Measurements from ENCODE around the gene FSIP2. TPM values are rescaled to one million over a fixed set of nuclear protein-coding genes. Genes with fewer than 3 reads are reported as not detected.

FSIP2 gene
- total and polyA plus RNA-seq, 7 experiments from 2014 or later: 0.19 to 0.81 (median 0.54) TPM; not detected in 2

DNA sequence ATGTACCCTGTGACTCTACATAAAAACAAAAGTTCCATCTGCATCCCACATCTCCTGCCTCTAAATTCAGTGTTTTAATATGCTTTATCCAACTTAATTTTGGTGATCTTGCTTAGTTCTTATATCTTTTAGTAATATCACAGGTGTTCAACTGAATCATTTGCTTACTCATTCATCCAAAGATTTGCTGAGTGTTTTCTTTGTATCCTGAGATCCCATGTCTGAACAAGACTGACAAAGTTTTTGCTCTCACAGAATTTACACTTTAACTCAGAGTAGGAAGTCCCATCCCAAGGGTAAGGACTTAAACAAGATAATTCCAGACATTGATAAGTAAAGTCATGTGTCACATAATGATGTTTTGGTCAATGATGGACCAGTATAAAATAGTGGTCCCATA is 87.0 kb downstream of the FSIP2 start:
- no peaks in the 10 kb centered on the region for H3K4me1 ChIP-seq (ENCODE audit: control insufficient read depth in 2 of 2, insufficient read depth in 2 of 2, low read length in 2 of 2)
- Mint-ChIP-seq H3K9me3 (peaks cover 0 to 14% (median 5%) of the 10 kb centered on the region in 11 donors), H3K4me1 (no peaks in the 10 kb centered on the region), H3K4me3 (no peak overlapping the region), H3K36me3 (peaks cover 0 to 4% (median 0%) of the 10 kb centered on the region in 5 donors), H3K27me3 (no peaks in the 10 kb centered on the region), H3K27ac (no peak overlapping the region)
- intact Hi-C loops (cut with micrococcal nuclease): no loop called here
- no peaks in the 10 kb centered on the region for H3K36me3 ChIP-seq (ENCODE audit: control insufficient read depth in 2 of 3, insufficient read depth in 3 of 3, low read length in 3 of 3)
- ATAC-seq (no peak), DNase-seq (no peak)
- H3K27ac ChIP-seq (ENCODE audit: low read depth, low read length): no peak overlapping the region
- H3K9me3 ChIP-seq (ENCODE audit: control insufficient read depth in 2 of 3, low read length in 3 of 3): no peaks in the 10 kb centered on the region
- POLR2A ChIA-PET: no interaction called here
- no peak overlapping the region for H3K4me3 ChIP-seq (ENCODE audit: low read length)
- CTCF ChIA-PET: no interaction called here
- H3K27me3 ChIP-seq (ENCODE audit: control insufficient read depth in 2 of 2, insufficient read depth in 2 of 2, low read length in 2 of 2): no peaks in the 10 kb centered on the region

GRCh38 chr2:185828326-185828725 is 89.7 kb downstream of the FSIP2 start:
- Mint-ChIP-seq H3K4me1 (no peaks in the 10 kb centered on the region), H3K27ac (no peak overlapping the region), H3K9me3 (peaks cover 0 to 10% (median 0%) of the 10 kb centered on the region in 11 donors), H3K27me3 (no peaks in the 10 kb centered on the region), H3K4me3 (no peak overlapping the region), H3K36me3 (peaks cover 0 to 6% (median 5%) of the 10 kb centered on the region in 5 donors)
- Histone ChIP-seq H3K36me3 (ENCODE audit: control insufficient read depth in 2 of 3, insufficient read depth in 3 of 3, low read length in 3 of 3) (no peaks in the 10 kb centered on the region), H3K27ac (ENCODE audit: low read depth, low read length) (no peak overlapping the region), H3K9me3 (ENCODE audit: control insufficient read depth in 2 of 3, low read length in 3 of 3) (no peaks in the 10 kb centered on the region), H3K27me3 (ENCODE audit: control insufficient read depth in 2 of 2, insufficient read depth in 2 of 2, low read length in 2 of 2) (no peaks in the 10 kb centered on the region), H3K4me1 (ENCODE audit: control insufficient read depth in 2 of 2, insufficient read depth in 2 of 2, low read length in 2 of 2) (no peaks in the 10 kb centered on the region), H3K4me3 (ENCODE audit: low read length) (no peak overlapping the region)
- ChIA-PET POLR2A (no interaction called here), CTCF (no interaction called here)
- intact Hi-C loops (cut with micrococcal nuclease): no loop called here
- ATAC-seq (no peak), DNase-seq (no peak)

GRCh38 chr2:185833864-185834263 is 95.3 kb downstream of the FSIP2 start:
- Histone ChIP-seq H3K27me3 (ENCODE audit: control insufficient read depth in 2 of 2, insufficient read depth in 2 of 2, low read length in 2 of 2) (no peaks in the 10 kb centered on the region), H3K9me3 (ENCODE audit: control insufficient read depth in 2 of 3, low read length in 3 of 3) (no peaks in the 10 kb centered on the region), H3K4me3 (ENCODE audit: low read length) (no peak overlapping the region), H3K4me1 (ENCODE audit: control insufficient read depth in 2 of 2, insufficient read depth in 2 of 2, low read length in 2 of 2) (no peaks in the 10 kb centered on the region), H3K27ac (ENCODE audit: low read depth, low read length) (no peak overlapping the region), H3K36me3 (ENCODE audit: control insufficient read depth in 2 of 3, insufficient read depth in 3 of 3, low read length in 3 of 3) (no peaks in the 10 kb centered on the region)
- Mint-ChIP-seq H3K9me3 (peaks cover 0 to 35% (median 15%) of the 10 kb centered on the region in 11 donors), H3K4me3 (no peak overlapping the region), H3K4me1 (no peaks in the 10 kb centered on the region), H3K27me3 (no peaks in the 10 kb centered on the region), H3K27ac (no peak overlapping the region), H3K36me3 (peaks cover 0 to 19% (median 6%) of the 10 kb centered on the region in 5 donors)
- ChIA-PET POLR2A (no interaction called here), CTCF (no interaction called here)
- ATAC-seq (no peak), DNase-seq (no peak)
- intact Hi-C loops (cut with micrococcal nuclease): no loop called here

DNA sequence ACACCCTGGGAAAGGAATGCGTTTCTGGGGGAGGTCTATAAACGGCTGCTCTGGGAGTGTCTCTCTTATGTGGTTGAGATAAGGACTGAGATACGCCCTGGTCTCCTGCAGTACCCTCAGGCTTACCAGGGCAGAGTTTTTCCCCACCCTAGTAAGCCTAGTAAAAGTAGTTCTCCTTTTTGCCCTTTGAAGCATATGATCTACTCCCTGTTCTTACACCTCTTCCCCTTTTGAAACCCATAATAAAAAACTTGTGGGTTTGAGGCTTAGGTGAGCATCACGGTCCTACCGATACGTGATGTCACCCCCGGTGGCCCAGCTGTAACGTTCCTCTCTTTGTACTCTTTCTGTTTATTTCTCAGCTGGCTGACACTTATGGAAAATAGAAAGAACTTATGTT is 97.4 kb downstream of the FSIP2 start:
- DNase-seq (no peak), ATAC-seq (no peak)
- no peaks in the 10 kb centered on the region for H3K4me1 Mint-ChIP-seq
- Histone ChIP-seq H3K27ac (ENCODE audit: low read depth, low read length) (no peak overlapping the region), H3K36me3 (ENCODE audit: control insufficient read depth in 2 of 3, insufficient read depth in 3 of 3, low read length in 3 of 3) (no peaks in the 10 kb centered on the region), H3K4me1 (ENCODE audit: control insufficient read depth in 2 of 2, insufficient read depth in 2 of 2, low read length in 2 of 2) (no peaks in the 10 kb centered on the region), H3K4me3 (ENCODE audit: low read length) (no peak overlapping the region), H3K9me3 (ENCODE audit: control insufficient read depth in 2 of 3, low read length in 3 of 3) (no peaks in the 10 kb centered on the region), H3K27me3 (ENCODE audit: control insufficient read depth in 2 of 2, insufficient read depth in 2 of 2, low read length in 2 of 2) (no peaks in the 10 kb centered on the region)
- H3K9me3 Mint-ChIP-seq: peaks cover 0 to 53% (median 23%) of the 10 kb centered on the region in 11 donors
- POLR2A ChIA-PET: no interaction called here
- intact Hi-C loops (cut with micrococcal nuclease): no loop called here
- H3K27ac Mint-ChIP-seq: no peak overlapping the region
- no peak overlapping the region for H3K4me3 Mint-ChIP-seq
- no peaks in the 10 kb centered on the region for H3K27me3 Mint-ChIP-seq
- CTCF ChIA-PET: no interaction called here
- H3K36me3 Mint-ChIP-seq: peaks cover 0 to 27% (median 6%) of the 10 kb centered on the region in 5 donors

GRCh38 chr2:185854885-185855284 is 116.3 kb downstream of the FSIP2 start:
- no peak overlapping the region for H3K27ac Mint-ChIP-seq
- intact Hi-C loops (cut with micrococcal nuclease): no loop called here
- POLR2A ChIA-PET: no interaction called here
- no peaks in the 10 kb centered on the region for H3K27me3 Mint-ChIP-seq
- ATAC-seq (no peak), DNase-seq (no peak)
- H3K4me1 Mint-ChIP-seq: no peaks in the 10 kb centered on the region
- no peak overlapping the region for H3K4me3 ChIP-seq (ENCODE audit: low read length)
- no peak overlapping the region for H3K4me3 Mint-ChIP-seq
- no peaks in the 10 kb centered on the region for H3K9me3 ChIP-seq (ENCODE audit: control insufficient read depth in 2 of 3, low read length in 3 of 3)
- no peaks in the 10 kb centered on the region for H3K4me1 ChIP-seq (ENCODE audit: control insufficient read depth in 2 of 2, insufficient read depth in 2 of 2, low read length in 2 of 2)
- H3K27ac ChIP-seq (ENCODE audit: low read depth, low read length): no peak overlapping the region
- H3K36me3 Mint-ChIP-seq: peaks cover 0 to 29% (median 11%) of the 10 kb centered on the region in 5 donors
- CTCF ChIA-PET: no interaction called here
- peaks cover 2 to 30% (median 10%) of the 10 kb centered on the region in 11 donors for H3K9me3 Mint-ChIP-seq
- no peaks in the 10 kb centered on the region for H3K27me3 ChIP-seq (ENCODE audit: control insufficient read depth in 2 of 2, insufficient read depth in 2 of 2, low read length in 2 of 2)
- no peaks in the 10 kb centered on the region for H3K36me3 ChIP-seq (ENCODE audit: control insufficient read depth in 2 of 3, insufficient read depth in 3 of 3, low read length in 3 of 3)

DNA sequence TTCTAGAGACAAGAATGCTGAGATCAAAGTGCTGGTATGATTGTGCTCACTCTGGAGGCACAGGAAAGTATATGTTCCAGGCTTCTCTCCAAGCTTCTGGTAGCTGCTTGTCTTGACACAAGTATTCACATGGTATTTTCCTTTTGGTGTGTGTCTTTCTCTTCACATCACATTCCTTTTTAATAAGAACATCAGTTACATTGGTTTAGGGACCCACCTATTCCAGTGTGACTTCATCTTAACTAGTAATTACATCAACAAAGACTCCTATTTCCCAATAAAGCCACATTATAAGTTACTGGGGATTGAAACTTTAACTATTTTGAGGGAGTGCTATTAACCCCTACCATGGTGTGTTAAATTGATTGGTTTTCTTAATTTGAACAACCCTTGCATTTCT is 119.1 kb downstream of the FSIP2 start:
- intact Hi-C loops (cut with micrococcal nuclease): no loop called here
- ATAC-seq (no peak), DNase-seq (no peak)
- H3K27me3 Mint-ChIP-seq: no peaks in the 10 kb centered on the region
- Histone ChIP-seq H3K27me3 (ENCODE audit: control insufficient read depth in 2 of 2, insufficient read depth in 2 of 2, low read length in 2 of 2) (no peaks in the 10 kb centered on the region), H3K36me3 (ENCODE audit: control insufficient read depth in 2 of 3, insufficient read depth in 3 of 3, low read length in 3 of 3) (no peaks in the 10 kb centered on the region), H3K4me3 (ENCODE audit: low read length) (no peak overlapping the region), H3K4me1 (ENCODE audit: control insufficient read depth in 2 of 2, insufficient read depth in 2 of 2, low read length in 2 of 2) (no peaks in the 10 kb centered on the region), H3K9me3 (ENCODE audit: control insufficient read depth in 2 of 3, low read length in 3 of 3) (no peaks in the 10 kb centered on the region), H3K27ac (ENCODE audit: low read depth, low read length) (no peak overlapping the region)
- no peak overlapping the region for H3K4me3 Mint-ChIP-seq
- no peak overlapping the region for H3K27ac Mint-ChIP-seq
- H3K4me1 Mint-ChIP-seq: no peaks in the 10 kb centered on the region
- peaks cover 0 to 12% (median 2%) of the 10 kb centered on the region in 5 donors for H3K36me3 Mint-ChIP-seq
- ChIA-PET POLR2A (no interaction called here), CTCF (no interaction called here)
- peaks cover 2 to 16% (median 6%) of the 10 kb centered on the region in 11 donors for H3K9me3 Mint-ChIP-seq

- H3K9me3 ChIP-seq (ENCODE audit: control insufficient read depth in 2 of 3, low read length in 3 of 3): no peaks in the 10 kb centered on the region
- no peak for DNase-seq
- no peaks in the 10 kb centered on the region for H3K36me3 ChIP-seq (ENCODE audit: control insufficient read depth in 2 of 3, insufficient read depth in 3 of 3, low read length in 3 of 3)
- Mint-ChIP-seq H3K4me3 (no peak overlapping the region), H3K9me3 (peaks cover 0 to 14% (median 5%) of the 10 kb centered on the region in 11 donors), H3K27me3 (no peaks in the 10 kb centered on the region), H3K36me3 (peaks cover 0 to 17% (median 4%) of the 10 kb centered on the region in 5 donors), H3K4me1 (no peaks in the 10 kb centered on the region), H3K27ac (no peak overlapping the region)
- ChIA-PET CTCF (no interaction called here), POLR2A (no interaction called here)
- no peak overlapping the region for H3K4me3 ChIP-seq (ENCODE audit: low read length)
- ATAC-seq: no peak
- H3K27ac ChIP-seq (ENCODE audit: low read depth, low read length): no peak overlapping the region
- H3K27me3 ChIP-seq (ENCODE audit: control insufficient read depth in 2 of 2, insufficient read depth in 2 of 2, low read length in 2 of 2): no peaks in the 10 kb centered on the region
- H3K4me1 ChIP-seq (ENCODE audit: control insufficient read depth in 2 of 2, insufficient read depth in 2 of 2, low read length in 2 of 2): no peaks in the 10 kb centered on the region
- intact Hi-C loops (cut with micrococcal nuclease): no loop called here
Observed at GRCh38 chr2:185859506-185859905, 120.9 kb downstream of the FSIP2 start.
